GM19395 (cell line): Measurements from ENCODE around the gene AKNA.

Experiments
- ATAC-seq: cut with Tn5 transposase; IDR thresholded peaks from one replicate; pipeline ENCODE4 v1.9.1; 2021; ENCODE audit warnings: mild to moderate bottlenecking, moderate library complexity; ENCODE audit not compliant: unreplicated experiment

Gene AKNA

GRCh38 chr9:114382699-114383520 lies 4.9 kb downstream of the AKNA start:
- ATAC-seq = no peak

- no peak for ATAC-seq
Measured at GRCh38 chr9:114378883-114379282, 8.9 kb downstream of the AKNA start.

- no peak for ATAC-seq
Measured at GRCh38 chr9:114378016-114378415, 9.8 kb downstream of the AKNA start.

GRCh38 chr9:114376586-114377445 lies 11.0 kb downstream of the AKNA start:
- no peak for ATAC-seq

GRCh38 chr9:114375386-114376175 lies 12.2 kb downstream of the AKNA start:
- ATAC-seq = no peak

GRCh38 chr9:114374936-114375335 lies 12.8 kb downstream of the AKNA start:
- no peak for ATAC-seq

GRCh38 chr9:114373960-114374730 lies 13.6 kb downstream of the AKNA start:
- ATAC-seq = no peak

GRCh38 chr9:114372921-114373448 lies 14.8 kb downstream of the AKNA start:
- peak; percentile 94 for ATAC-seq

GRCh38 chr9:114371973-114372917 lies 15.5 kb downstream of the AKNA start:
- peak; percentile 45 for ATAC-seq

- no peak for ATAC-seq
Measured at GRCh38 chr9:114371343-114371944, 16.3 kb downstream of the AKNA start.

GRCh38 chr9:114370968-114371320 lies 16.8 kb downstream of the AKNA start:
- ATAC-seq = no peak

- no peak for ATAC-seq
Measured at GRCh38 chr9:114370251-114370967, 17.4 kb downstream of the AKNA start.

GRCh38 chr9:114369216-114370130 lies 18.3 kb downstream of the AKNA start:
- no peak for ATAC-seq

- no peak for ATAC-seq
Measured at GRCh38 chr9:114367772-114368569, 19.8 kb downstream of the AKNA start.

- no peak for ATAC-seq
Measured at GRCh38 chr9:114367366-114367765, 20.4 kb downstream of the AKNA start.
